ENCODE data around the gene TRIL. TPM values are rescaled to one million over a fixed set of nuclear protein-coding genes. Genes with fewer than 3 reads are reported as not detected.

TRIL gene
- total and polyA plus RNA-seq, 10 donors, result 0.33 to 10.0 (median 3.9) TPM

DNA sequence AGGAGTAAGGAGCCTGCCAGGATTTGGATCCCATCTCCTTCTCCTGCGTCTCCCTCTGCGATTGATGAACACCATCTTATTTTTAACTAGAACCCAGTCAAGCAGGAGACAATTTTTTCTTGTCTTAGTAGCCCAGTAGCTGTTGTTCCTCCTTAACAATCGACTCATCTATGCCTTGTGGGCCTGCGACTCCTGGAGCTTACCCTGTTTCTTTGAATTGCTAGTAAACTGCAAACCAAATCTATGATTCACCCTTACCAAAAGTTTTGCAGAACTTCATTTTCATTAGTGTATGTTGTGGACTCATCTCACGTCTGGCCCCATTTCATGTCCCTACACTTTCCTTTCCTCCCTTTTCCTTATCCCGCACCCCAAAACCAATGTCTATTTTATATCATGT is 37.7 kb downstream of the TRIL start:
- Histone ChIP-seq H3K27me3 (replicated peaks in 1 of 7) (no peaks in the 10 kb centered on the region), H3K4me3 (no peak overlapping the region), H3K27ac (no peak overlapping the region), H3K36me3 (no peaks in the 10 kb centered on the region), H3K9me3 (no peaks in the 10 kb centered on the region), H3K4me1 (peaks cover 8 to 20% (median 16%) of the 10 kb centered on the region in 6 donors)
- no peak for DNase-seq
- WGBS, 5 donors, result 80 to 91% (median 89%) methylated on average over 6 of the region's 6 CpGs
- TF ChIP-seq POLR2AphosphoS5 (IDR thresholded peaks at IDR 0.05) (no peak), POLR2A (IDR thresholded peaks at IDR 0.05) (no peak)
- TF ChIP-seq, protein P1, sequence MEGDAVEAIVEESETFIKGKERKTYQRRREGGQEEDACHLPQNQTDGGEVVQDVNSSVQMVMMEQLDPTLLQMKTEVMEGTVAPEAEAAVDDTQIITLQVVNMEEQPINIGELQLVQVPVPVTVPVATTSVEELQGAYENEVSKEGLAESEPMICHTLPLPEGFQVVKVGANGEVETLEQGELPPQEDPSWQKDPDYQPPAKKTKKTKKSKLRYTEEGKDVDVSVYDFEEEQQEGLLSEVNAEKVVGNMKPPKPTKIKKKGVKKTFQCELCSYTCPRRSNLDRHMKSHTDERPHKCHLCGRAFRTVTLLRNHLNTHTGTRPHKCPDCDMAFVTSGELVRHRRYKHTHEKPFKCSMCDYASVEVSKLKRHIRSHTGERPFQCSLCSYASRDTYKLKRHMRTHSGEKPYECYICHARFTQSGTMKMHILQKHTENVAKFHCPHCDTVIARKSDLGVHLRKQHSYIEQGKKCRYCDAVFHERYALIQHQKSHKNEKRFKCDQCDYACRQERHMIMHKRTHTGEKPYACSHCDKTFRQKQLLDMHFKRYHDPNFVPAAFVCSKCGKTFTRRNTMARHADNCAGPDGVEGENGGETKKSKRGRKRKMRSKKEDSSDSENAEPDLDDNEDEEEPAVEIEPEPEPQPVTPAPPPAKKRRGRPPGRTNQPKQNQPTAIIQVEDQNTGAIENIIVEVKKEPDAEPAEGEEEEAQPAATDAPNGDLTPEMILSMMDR (IDR thresholded peaks at IDR 0.05 in 8 of 11, conservative IDR thresholded peaks at IDR 0.05 in 3 of 11), result no peak
- intact Hi-C loops (cut with DNase I; ENCODE audit: low total_unique reads), result loop anchor here (5.0 kb wide), 2 partner anchors 37 to 182 kb away; partner anchors contain the start of gene TRIL

DNA sequence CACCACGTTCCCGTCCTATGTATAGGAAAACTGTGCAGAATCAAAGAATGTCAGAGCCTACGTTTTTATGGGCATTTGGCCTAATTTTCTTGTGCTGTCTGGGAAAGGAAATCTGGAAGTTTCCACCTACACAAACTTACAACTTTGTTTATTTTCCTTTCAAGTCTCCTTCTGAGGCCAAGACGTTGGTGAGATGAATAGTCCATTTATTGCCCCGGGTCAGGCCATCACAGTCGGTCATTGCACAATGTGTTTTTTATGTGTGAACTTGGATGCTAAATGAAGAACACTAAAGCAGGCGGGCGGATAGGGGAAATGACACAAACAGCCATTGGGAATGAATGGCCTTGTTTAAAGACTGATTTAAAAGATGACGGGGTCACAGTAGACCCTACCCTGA is 38.6 kb downstream of the TRIL start:
- Histone ChIP-seq H3K27ac (no peak overlapping the region), H3K27me3 (replicated peaks in 1 of 7) (no peaks in the 10 kb centered on the region), H3K4me1 (peaks cover 8 to 20% (median 16%) of the 10 kb centered on the region in 6 donors), H3K9me3 (no peaks in the 10 kb centered on the region), H3K36me3 (no peaks in the 10 kb centered on the region), H3K4me3 (no peak overlapping the region)
- no peak for DNase-seq
- WGBS, 5 donors, result 66 to 82% (median 77%) methylated on average over 9 of the region's 9 CpGs
- TF ChIP-seq POLR2A (IDR thresholded peaks at IDR 0.05), result no peak
- TF ChIP-seq, protein P1 (IDR thresholded peaks at IDR 0.05 in 8 of 11, conservative IDR thresholded peaks at IDR 0.05 in 3 of 11), result no peak
- TF ChIP-seq POLR2AphosphoS5 (IDR thresholded peaks at IDR 0.05), result no peak
- intact Hi-C loops (cut with DNase I; ENCODE audit: low total_unique reads), result no loop called here

DNA sequence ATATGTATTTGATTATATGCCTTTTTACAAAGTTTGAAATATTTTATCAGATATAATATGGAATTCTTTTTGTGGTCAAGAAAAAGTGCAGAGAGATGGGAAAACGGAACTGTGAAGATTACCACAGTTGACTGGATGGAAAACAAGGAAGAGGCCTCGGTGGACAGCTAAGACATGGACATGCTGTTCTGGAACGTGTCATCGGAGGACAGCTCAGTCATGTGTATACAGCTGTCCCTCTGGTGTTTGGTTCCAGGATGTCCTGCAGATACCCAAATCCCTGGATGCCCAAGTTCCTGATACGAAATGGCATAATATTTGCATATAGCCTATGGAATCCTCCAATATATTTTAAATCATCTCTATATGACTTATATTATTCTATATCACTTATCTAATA is 49.4 kb downstream of the TRIL start:
- no peak for DNase-seq
- Histone ChIP-seq H3K27ac (no peak overlapping the region), H3K9me3 (peaks cover 0 to 13% (median 10%) of the 10 kb centered on the region in 8 donors), H3K27me3 (replicated peaks in 1 of 7) (peaks cover 0 to 9% (median 0%) of the 10 kb centered on the region in 7 donors), H3K4me3 (no peak overlapping the region), H3K4me1 (no peaks in the 10 kb centered on the region), H3K36me3 (no peaks in the 10 kb centered on the region)
- intact Hi-C loops (cut with DNase I; ENCODE audit: low total_unique reads), result no loop called here
- WGBS, 5 donors, result 79 to 92% (median 87%) methylated on average over 5 of the region's 5 CpGs
- TF ChIP-seq, protein P1 (IDR thresholded peaks at IDR 0.05 in 8 of 11, conservative IDR thresholded peaks at IDR 0.05 in 3 of 11), result no peak
- TF ChIP-seq POLR2AphosphoS5 (IDR thresholded peaks at IDR 0.05) (no peak), POLR2A (IDR thresholded peaks at IDR 0.05) (no peak)

DNA sequence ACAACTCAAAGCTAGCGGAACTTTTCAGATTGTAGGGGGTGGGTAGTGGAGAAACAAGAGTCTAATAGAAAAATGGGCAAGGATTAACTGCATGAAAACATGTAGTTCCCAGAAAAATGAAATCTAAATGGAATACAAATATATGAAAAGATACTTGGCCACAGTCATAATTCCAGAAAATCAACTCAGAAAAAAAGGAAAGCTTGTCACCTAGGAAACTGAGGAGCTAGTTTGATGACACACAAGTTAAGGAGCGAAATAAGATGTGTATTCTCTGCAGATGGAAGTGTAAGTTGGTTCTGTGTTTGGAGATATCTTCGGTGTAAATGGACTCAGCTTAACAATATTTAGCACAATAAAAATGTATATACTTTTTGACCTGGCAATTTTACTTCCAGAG is 52.7 kb downstream of the TRIL start:
- Histone ChIP-seq H3K9me3 (no peaks in the 10 kb centered on the region), H3K27ac (no peak overlapping the region), H3K27me3 (replicated peaks in 1 of 7) (peaks cover 0 to 9% (median 0%) of the 10 kb centered on the region in 7 donors), H3K4me3 (no peak overlapping the region), H3K36me3 (no peaks in the 10 kb centered on the region), H3K4me1 (no peaks in the 10 kb centered on the region)
- no peak for TF ChIP-seq POLR2A (IDR thresholded peaks at IDR 0.05)
- TF ChIP-seq, protein P1 (IDR thresholded peaks at IDR 0.05 in 8 of 11, conservative IDR thresholded peaks at IDR 0.05 in 3 of 11), result no peak
- no peak for TF ChIP-seq POLR2AphosphoS5 (IDR thresholded peaks at IDR 0.05)
- DNase-seq, result no peak
- intact Hi-C loops (cut with DNase I; ENCODE audit: low total_unique reads), result no loop called here
- 86 to 95% (median 91%) methylated on average over 3 of the region's 3 CpGs for WGBS, 5 donors

All from spleen (tissue), 11 donors.